ENCODE results near the gene MYOF.
"Not testable (repeated sequence)": the region's sequence is repeated elsewhere in the genome, so short reads cannot be mapped to it uniquely, and the experiment has no call there.

MYOF gene

GRCh38 chr10:93451244-93451947 lies 30.7 kb downstream of the MYOF start:
- Mint-ChIP-seq H3K27me3 (peaks cover 2% of the 10 kb centered on the region), H3K9me3 (no peaks in the 10 kb centered on the region), H3K27ac (no peak overlapping the region), H3K4me1 (ENCODE audit: low read depth) (peaks cover 10% of the 10 kb centered on the region), H3K4me3 (no peak overlapping the region), H3K36me3 (ENCODE audit: low read depth) (peaks cover 31% of the 10 kb centered on the region)

- H3K36me3 Mint-ChIP-seq (ENCODE audit: low read depth) = peaks cover 29% of the 10 kb centered on the region
- H3K4me1 Mint-ChIP-seq (ENCODE audit: low read depth) = peaks cover 10% of the 10 kb centered on the region
- no peaks in the 10 kb centered on the region for H3K27me3 Mint-ChIP-seq
- H3K27ac Mint-ChIP-seq = no peak overlapping the region
- no peak overlapping the region for H3K4me3 Mint-ChIP-seq
- no peaks in the 10 kb centered on the region for H3K9me3 Mint-ChIP-seq
Observed at GRCh38 chr10:93447970-93448369, 34.2 kb downstream of the MYOF start.

- no peak overlapping the region for H3K27ac Mint-ChIP-seq
- no peaks in the 10 kb centered on the region for H3K27me3 Mint-ChIP-seq
Observed at GRCh38 chr10:93447019-93447418, 35.1 kb downstream of the MYOF start.

GRCh38 chr10:93445978-93446720 lies 36.0 kb downstream of the MYOF start:
- H3K4me3 Mint-ChIP-seq = no peak overlapping the region
- no peaks in the 10 kb centered on the region for H3K27me3 Mint-ChIP-seq
- peaks cover 16% of the 10 kb centered on the region for H3K36me3 Mint-ChIP-seq (ENCODE audit: low read depth)
- no peaks in the 10 kb centered on the region for H3K4me1 Mint-ChIP-seq (ENCODE audit: low read depth)
- no peak overlapping the region for H3K27ac Mint-ChIP-seq
- no peaks in the 10 kb centered on the region for H3K9me3 Mint-ChIP-seq

More at GRCh38 chr10:93447019-93447418, 35.1 kb downstream of the MYOF start:
- Mint-ChIP-seq H3K4me3 (no peak overlapping the region), H3K36me3 (ENCODE audit: low read depth) (peaks cover 24% of the 10 kb centered on the region), H3K9me3 (no peaks in the 10 kb centered on the region), H3K4me1 (ENCODE audit: low read depth) (peaks cover 7% of the 10 kb centered on the region)

GRCh38 chr10:93445097-93445960 lies 36.8 kb downstream of the MYOF start:
- H3K4me3 Mint-ChIP-seq = no peak overlapping the region
- no peak overlapping the region for H3K27ac Mint-ChIP-seq
- H3K36me3 Mint-ChIP-seq (ENCODE audit: low read depth) = peaks cover 18% of the 10 kb centered on the region
- no peaks in the 10 kb centered on the region for H3K4me1 Mint-ChIP-seq (ENCODE audit: low read depth)
- no peaks in the 10 kb centered on the region for H3K27me3 Mint-ChIP-seq
- H3K9me3 Mint-ChIP-seq = no peaks in the 10 kb centered on the region

GRCh38 chr10:93443481-93443880 lies 38.7 kb downstream of the MYOF start:
- Mint-ChIP-seq H3K4me1 (ENCODE audit: low read depth) (no peaks in the 10 kb centered on the region), H3K36me3 (ENCODE audit: low read depth) (peaks cover 12% of the 10 kb centered on the region), H3K4me3 (no peak overlapping the region), H3K9me3 (no peaks in the 10 kb centered on the region), H3K27me3 (no peaks in the 10 kb centered on the region), H3K27ac (no peak overlapping the region)

- H3K27me3 Mint-ChIP-seq; H3K36me3 Mint-ChIP-seq (ENCODE audit: low read depth); H3K4me3 Mint-ChIP-seq; H3K9me3 Mint-ChIP-seq; H3K4me1 Mint-ChIP-seq (ENCODE audit: low read depth); H3K27ac Mint-ChIP-seq: not testable (repeated sequence)
Observed at GRCh38 chr10:93442721-93443120, 39.4 kb downstream of the MYOF start.

GRCh38 chr10:93440591-93441091 lies 41.5 kb downstream of the MYOF start:
- Mint-ChIP-seq H3K4me1 (ENCODE audit: low read depth) (no peaks in the 10 kb centered on the region), H3K36me3 (ENCODE audit: low read depth) (peaks cover 13% of the 10 kb centered on the region), H3K27me3 (no peaks in the 10 kb centered on the region), H3K4me3 (no peak overlapping the region), H3K9me3 (no peaks in the 10 kb centered on the region), H3K27ac (no peak overlapping the region)

GRCh38 chr10:93438613-93439253 lies 43.4 kb downstream of the MYOF start:
- no peak overlapping the region for H3K27ac Mint-ChIP-seq
- H3K9me3 Mint-ChIP-seq = no peaks in the 10 kb centered on the region
- no peaks in the 10 kb centered on the region for H3K4me1 Mint-ChIP-seq (ENCODE audit: low read depth)
- peaks cover 13% of the 10 kb centered on the region for H3K36me3 Mint-ChIP-seq (ENCODE audit: low read depth)
- no peaks in the 10 kb centered on the region for H3K27me3 Mint-ChIP-seq
- H3K4me3 Mint-ChIP-seq = no peak overlapping the region

GRCh38 chr10:93437946-93438612 lies 44.1 kb downstream of the MYOF start:
- Mint-ChIP-seq H3K36me3 (ENCODE audit: low read depth) (peaks cover 13% of the 10 kb centered on the region), H3K4me1 (ENCODE audit: low read depth) (no peaks in the 10 kb centered on the region), H3K27ac (no peak overlapping the region), H3K4me3 (no peak overlapping the region), H3K27me3 (no peaks in the 10 kb centered on the region), H3K9me3 (no peaks in the 10 kb centered on the region)

GRCh38 chr10:93437086-93437945 lies 44.8 kb downstream of the MYOF start:
- Mint-ChIP-seq H3K9me3 (no peaks in the 10 kb centered on the region), H3K4me3 (no peak overlapping the region), H3K27ac (no peak overlapping the region), H3K4me1 (ENCODE audit: low read depth) (no peaks in the 10 kb centered on the region), H3K36me3 (ENCODE audit: low read depth) (peaks cover 13% of the 10 kb centered on the region), H3K27me3 (no peaks in the 10 kb centered on the region)

GRCh38 chr10:93436591-93437085 lies 45.5 kb downstream of the MYOF start:
- H3K4me3 Mint-ChIP-seq = no peak overlapping the region

GRCh38 chr10:93435621-93436397 lies 46.3 kb downstream of the MYOF start:
- Mint-ChIP-seq H3K27ac (no peak overlapping the region), H3K27me3 (no peaks in the 10 kb centered on the region), H3K36me3 (ENCODE audit: low read depth) (peaks cover 17% of the 10 kb centered on the region), H3K4me3 (no peak overlapping the region), H3K4me1 (ENCODE audit: low read depth) (no peaks in the 10 kb centered on the region), H3K9me3 (no peaks in the 10 kb centered on the region)

More at GRCh38 chr10:93436591-93437085, 45.5 kb downstream of the MYOF start:
- no peaks in the 10 kb centered on the region for H3K27me3 Mint-ChIP-seq
- peaks cover 13% of the 10 kb centered on the region for H3K36me3 Mint-ChIP-seq (ENCODE audit: low read depth)
- H3K9me3 Mint-ChIP-seq = no peaks in the 10 kb centered on the region
- H3K4me1 Mint-ChIP-seq (ENCODE audit: low read depth) = no peaks in the 10 kb centered on the region
- no peak overlapping the region for H3K27ac Mint-ChIP-seq

Measured in stimulated activated naive CD8-positive, alpha-beta T cell treated with anti-CD3 and anti-CD28 coated beads, Interleukin-15, Interleukin-2, amounts not matched to agents 100 ng/mL and 50 ng/mL, for 24 hours (primary cell).